ENCODE measurements around the gene KLHL11.

GRCh38 chr17:41864498-41864835, 756 bp downstream of the KLHL11 start:
- no peak for TF ChIP-seq EP300 (IDR thresholded peaks at IDR 0.05; ENCODE audit: borderline replicate concordance in 1 of 2, low read depth in 1 of 2, low read length in 1 of 2)
- no peak for TF ChIP-seq POLR2AphosphoS5 (IDR thresholded peaks at IDR 0.05; ENCODE audit: low read depth, low read length)
- no peak for TF ChIP-seq SMC3 (IDR thresholded peaks at IDR 0.05; ENCODE audit: low read depth, low read length)
- TF ChIP-seq CTCF (IDR thresholded peaks at IDR 0.05): no peak
